CD14-positive monocyte (primary cell): ENCODE data around the gene COX18. TPM values are rescaled to one million over a fixed set of nuclear protein-coding genes. Genes with fewer than 3 reads are reported as not detected.

Experiments used
- DNase-seq, 3 donors: peaks; one replicate each; pipeline ENCODE4 v3.0.0-alpha.2; 2011 to 2022
- H2AFZ ChIP-seq: 2 replicates; pipeline ENCODE4 v1.6.0; 2012; ENCODE audit warnings: mild to moderate bottlenecking, low read depth, low read length, inconsistent platforms; ENCODE audit not compliant: insufficient read depth, poor library complexity, severe bottlenecking
- H3K27ac ChIP-seq, 2 donors: 1 replicate in 1 of 2; 2 replicates in 1 of 2; pipeline ENCODE4 v1.5.1; 2012 to 2013; ENCODE audit warnings: low read length in 2 of 2, control low read depth in 1 of 2, inconsistent platforms in 1 of 2, low read depth in 1 of 2, mild to moderate bottlenecking in 1 of 2
- H3K27me3 ChIP-seq, 2 donors: one replicate each; pipeline versions ENCODE4 v1.6.0 to v1.6.1; 2011 to 2013; ENCODE audit warnings: low read length in 2 of 2; ENCODE audit not compliant: control insufficient read depth in 2 of 2, insufficient read depth in 2 of 2
- H3K36me3 ChIP-seq, 2 donors: replicated peaks in 1 of 2; 1 replicate in 1 of 2; 2 replicates in 1 of 2; pipeline versions ENCODE4 v1.5.1 to v1.6.1; 2012 to 2013; ENCODE audit warnings: low read length in 2 of 2, control low read depth in 1 of 2, inconsistent platforms in 1 of 2, mild to moderate bottlenecking in 1 of 2; ENCODE audit not compliant: insufficient read depth in 2 of 2, control insufficient read depth in 1 of 2
- H3K4me1 ChIP-seq, 2 donors: 1 replicate in 1 of 2; 2 replicates in 1 of 2; pipeline versions ENCODE4 v1.5.1 to v1.6.1; 2012 to 2013; ENCODE audit warnings: low read length in 2 of 2, control low read depth in 1 of 2, inconsistent platforms in 1 of 2, mild to moderate bottlenecking in 1 of 2, moderate library complexity in 1 of 2; ENCODE audit not compliant: insufficient read depth in 2 of 2, control insufficient read depth in 1 of 2
- H3K4me2 ChIP-seq: replicated peaks from 2 replicates; pipeline ENCODE3; 2012; ENCODE audit warnings: low read length, moderate library complexity, mild to moderate bottlenecking; ENCODE audit not compliant: poor library complexity, severe bottlenecking; ENCODE audit errors: extremely low read depth
- H3K4me3 ChIP-seq, 3 experiments: fragments of 200-600 bp in 1 of 3; sonication (generic) in 1 of 3; replicated peaks in 1 of 3; 1 replicate in 2 of 3; 2 replicates in 1 of 3; pipeline ENCODE4 v1.5.1; 2011 to 2013; ENCODE audit warnings: low read length in 3 of 3, mild to moderate bottlenecking in 3 of 3, control low read depth in 2 of 3, low read depth in 2 of 3, inconsistent platforms in 1 of 3, moderate library complexity in 1 of 3
- H3K79me2 ChIP-seq: 2 replicates; pipeline ENCODE4 v1.6.0; 2012; ENCODE audit warnings: mild to moderate bottlenecking, control low read depth, inconsistent platforms, low read length, moderate library complexity; ENCODE audit not compliant: insufficient read depth
- H3K9ac ChIP-seq: 2 replicates; pipeline ENCODE4 v1.6.0; 2017; ENCODE audit warnings: low read length, mild to moderate bottlenecking; ENCODE audit not compliant: insufficient read depth, poor library complexity, severe bottlenecking
- H3K9me3 ChIP-seq, 2 donors: replicated peaks in 1 of 2; 1 replicate in 1 of 2; 2 replicates in 1 of 2; pipeline versions ENCODE4 v1.5.1 to v1.6.1; 2012 to 2013; ENCODE audit warnings: low read length in 2 of 2, control low read depth in 1 of 2; ENCODE audit not compliant: control insufficient read depth in 1 of 2, insufficient read depth in 1 of 2
- H4K20me1 ChIP-seq: 2 replicates; pipeline ENCODE4 v1.6.0; 2012; ENCODE audit warnings: mild to moderate bottlenecking, low read length, control low read depth, moderate library complexity; ENCODE audit not compliant: insufficient read depth
- H3K27ac Mint-ChIP-seq, 7 donors: one replicate each; pipeline ENCODE4 v1.8.0; 2020; ENCODE audit warnings: mild to moderate bottlenecking in 7 of 7, mixed read lengths in 7 of 7, moderate library complexity in 6 of 7, inconsistent platforms in 2 of 7
- H3K27me3 Mint-ChIP-seq, 3 donors: one replicate each; pipeline ENCODE4 v1.8.0; 2021 to 2022; ENCODE audit warnings: low read depth in 3 of 3, mild to moderate bottlenecking in 3 of 3, mixed read lengths in 3 of 3, moderate library complexity in 3 of 3, inconsistent platforms in 1 of 3
- H3K36me3 Mint-ChIP-seq, 2 donors: one replicate each; pipeline ENCODE4 v1.8.0; 2020; ENCODE audit warnings: mixed read lengths in 2 of 2, inconsistent platforms in 1 of 2, mild to moderate bottlenecking in 1 of 2
- H3K4me1 Mint-ChIP-seq: one replicate; pipeline ENCODE4 v1.8.0; 2020; ENCODE audit warnings: mild to moderate bottlenecking, mixed read lengths
- H3K4me3 Mint-ChIP-seq, 2 donors: one replicate each; pipeline ENCODE4 v1.8.0; 2020; ENCODE audit warnings: mild to moderate bottlenecking in 2 of 2, mixed read lengths in 2 of 2, moderate library complexity in 1 of 2
- H3K9me3 Mint-ChIP-seq, 7 donors: one replicate each; pipeline ENCODE4 v1.8.0; 2020 to 2022; ENCODE audit warnings: mixed read lengths in 7 of 7, mild to moderate bottlenecking in 6 of 7, moderate library complexity in 6 of 7, inconsistent platforms in 2 of 7
- CTCF ChIP-seq: fragments of 200-600 bp; IDR thresholded peaks from one replicate; pipeline ENCODE4 v1.8.0; 2022; ENCODE audit warnings: antibody characterized with exemption, mild to moderate bottlenecking
- whole genome bisulfite sequencing: methylation state at CpG from one replicate; pipeline ENCODE4 v1.1.5; 2013; ENCODE audit warnings: missing lambda C conversion rate; ENCODE audit not compliant: insufficient coverage; 5-methylcytosine and 5-hydroxymethylcytosine counted together
- intact Hi-C, 2 donors: fragments of 100-400 bp; cut with micrococcal nuclease; formaldehyde crosslinking; loops; one replicate each; pipeline versions ENCODE4 v1.15.0 to v1.15.1; 2023
- polyA plus RNA-seq, 3 donors: library from polyadenylated mRNA; depleted of rRNA in 1 of 3; unstranded in 2 of 3; stranded (reverse) in 1 of 3; fragments of 300-500 nt in 2 of 3; fragments of >200 nt in 1 of 3; fragmentation: Illumina TruSeq in 2 of 3; gene quantifications; 1 replicate in 2 of 3; 2 replicates in 1 of 3; pipeline ENCODE4 v1.2.3, GENCODE V29; 2012 to 2021

The COX18 gene
- polyA plus RNA-seq, 3 donors = 8.3 to 10.3 (median 9.7) TPM

- no peak for TF ChIP-seq CTCF
- H3K9me3 Mint-ChIP-seq = peaks cover 0 to 4% (median 1%) of the 10 kb centered on the region in 7 donors
- Histone ChIP-seq H3K4me3 (no peak overlapping the region), H3K79me2 (no peaks in the 10 kb centered on the region), H3K27me3 (no peaks in the 10 kb centered on the region), H3K27ac (no peak overlapping the region), H4K20me1 (no peaks in the 10 kb centered on the region), H3K4me1 (no peaks in the 10 kb centered on the region), H3K9ac (no peak overlapping the region), H3K9me3 (no peaks in the 10 kb centered on the region), H2AFZ (no peak overlapping the region), H3K36me3 (peaks cover 33 to 62% of the 10 kb centered on the region in 2 donors), H3K4me2 (no peak overlapping the region)
- no peak overlapping the region for H3K4me3 Mint-ChIP-seq
- H3K36me3 Mint-ChIP-seq = peaks cover 54 to 65% of the 10 kb centered on the region in 2 donors
- WGBS = 100% methylated on average over 1 of the region's 2 CpGs
- peaks cover 0 to 2% (median 0%) of the 10 kb centered on the region in 3 donors for H3K27me3 Mint-ChIP-seq
- no peaks in the 10 kb centered on the region for H3K4me1 Mint-ChIP-seq
- no peak for DNase-seq
- intact Hi-C loops = no loop called here
- H3K27ac Mint-ChIP-seq = peak overlapping the region in 2 of 7 donors; percentile 51 to 55
These were observed 15.5 kb downstream of the COX18 start for GRCh38 chr4:73053974-73054480.

DNA sequence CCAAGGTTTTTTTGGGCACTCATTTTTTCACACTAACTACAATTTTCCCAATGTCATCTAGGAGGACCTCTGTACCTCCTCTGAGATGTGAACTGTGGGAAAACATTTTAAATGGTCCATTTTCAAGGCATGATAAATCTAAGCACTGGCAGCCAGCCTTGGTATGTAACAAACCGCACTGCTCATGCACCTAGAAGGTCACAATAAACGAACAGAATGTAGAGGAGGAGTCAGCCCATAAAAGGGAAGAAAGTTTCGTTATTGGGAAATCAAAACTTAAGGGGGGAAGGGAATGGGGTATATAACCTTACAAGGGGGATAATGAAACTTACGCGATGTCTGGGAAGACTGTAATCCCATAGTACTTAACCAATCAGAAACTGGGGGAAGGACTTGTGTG, 16.4 kb downstream of the COX18 start:
- Histone ChIP-seq H2AFZ (no peak overlapping the region), H3K79me2 (no peaks in the 10 kb centered on the region), H3K4me3 (no peak overlapping the region), H3K9me3 (no peaks in the 10 kb centered on the region), H3K4me1 (no peaks in the 10 kb centered on the region), H3K27me3 (no peaks in the 10 kb centered on the region), H3K27ac (no peak overlapping the region), H3K9ac (no peak overlapping the region), H3K4me2 (no peak overlapping the region), H4K20me1 (no peaks in the 10 kb centered on the region), H3K36me3 (peaks cover 23 to 52% of the 10 kb centered on the region in 2 donors)
- DNase-seq = no peak
- WGBS = no CpG with 5 or more reads among the region's 5 CpGs
- H3K4me1 Mint-ChIP-seq = no peaks in the 10 kb centered on the region
- H3K9me3 Mint-ChIP-seq = peaks cover 0 to 4% (median 1%) of the 10 kb centered on the region in 7 donors
- H3K27ac Mint-ChIP-seq = no peak overlapping the region
- TF ChIP-seq CTCF = no peak
- H3K27me3 Mint-ChIP-seq = peaks cover 0 to 2% (median 0%) of the 10 kb centered on the region in 3 donors
- H3K36me3 Mint-ChIP-seq = peaks cover 46 to 55% of the 10 kb centered on the region in 2 donors
- intact Hi-C loops = no loop called here
- H3K4me3 Mint-ChIP-seq = no peak overlapping the region
